Measurements from ENCODE around the gene PGM1. TPM values are rescaled to one million over a fixed set of nuclear protein-coding genes. Genes with fewer than 3 reads are reported as not detected.

PGM1 gene
- total RNA-seq, 1 donor from 2014 or later, result 32.9 TPM

DNA sequence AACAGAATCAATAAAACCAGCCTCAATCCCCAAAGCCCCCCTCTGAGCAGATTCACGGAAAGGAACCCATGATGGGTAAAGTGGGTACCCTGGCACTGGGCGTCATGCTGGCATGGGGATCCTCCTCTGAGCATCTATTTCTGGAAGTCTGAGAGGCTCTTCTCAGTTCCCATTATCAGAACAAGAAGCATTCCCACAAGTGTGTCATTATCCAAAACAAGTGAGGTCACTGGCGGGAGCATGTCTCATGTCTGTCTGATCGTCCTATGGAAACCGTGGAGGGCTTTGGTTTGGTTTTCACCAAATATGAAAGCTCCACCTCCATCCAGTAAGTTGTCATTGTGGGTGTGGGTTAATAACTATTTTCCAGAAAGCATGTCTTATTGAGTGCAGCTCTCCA, 70.7 kb downstream of the PGM1 start:
- no peak overlapping the region for H3K27ac Mint-ChIP-seq
- no peak for DNase-seq (ENCODE audit: extremely low spot score, unreplicated experiment)
- peaks cover 16% of the 10 kb centered on the region for H3K4me1 Mint-ChIP-seq (ENCODE audit: unreplicated experiment)
- H3K27me3 Mint-ChIP-seq, result no peaks in the 10 kb centered on the region
- peaks cover 6% of the 10 kb centered on the region for H3K36me3 Mint-ChIP-seq
- no peak overlapping the region for H3K4me3 Mint-ChIP-seq
- TF ChIP-seq, protein P1, sequence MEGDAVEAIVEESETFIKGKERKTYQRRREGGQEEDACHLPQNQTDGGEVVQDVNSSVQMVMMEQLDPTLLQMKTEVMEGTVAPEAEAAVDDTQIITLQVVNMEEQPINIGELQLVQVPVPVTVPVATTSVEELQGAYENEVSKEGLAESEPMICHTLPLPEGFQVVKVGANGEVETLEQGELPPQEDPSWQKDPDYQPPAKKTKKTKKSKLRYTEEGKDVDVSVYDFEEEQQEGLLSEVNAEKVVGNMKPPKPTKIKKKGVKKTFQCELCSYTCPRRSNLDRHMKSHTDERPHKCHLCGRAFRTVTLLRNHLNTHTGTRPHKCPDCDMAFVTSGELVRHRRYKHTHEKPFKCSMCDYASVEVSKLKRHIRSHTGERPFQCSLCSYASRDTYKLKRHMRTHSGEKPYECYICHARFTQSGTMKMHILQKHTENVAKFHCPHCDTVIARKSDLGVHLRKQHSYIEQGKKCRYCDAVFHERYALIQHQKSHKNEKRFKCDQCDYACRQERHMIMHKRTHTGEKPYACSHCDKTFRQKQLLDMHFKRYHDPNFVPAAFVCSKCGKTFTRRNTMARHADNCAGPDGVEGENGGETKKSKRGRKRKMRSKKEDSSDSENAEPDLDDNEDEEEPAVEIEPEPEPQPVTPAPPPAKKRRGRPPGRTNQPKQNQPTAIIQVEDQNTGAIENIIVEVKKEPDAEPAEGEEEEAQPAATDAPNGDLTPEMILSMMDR (conservative IDR thresholded peaks at IDR 0.05), result no peak
- peaks cover 7% of the 10 kb centered on the region for H3K9me3 Mint-ChIP-seq

DNA sequence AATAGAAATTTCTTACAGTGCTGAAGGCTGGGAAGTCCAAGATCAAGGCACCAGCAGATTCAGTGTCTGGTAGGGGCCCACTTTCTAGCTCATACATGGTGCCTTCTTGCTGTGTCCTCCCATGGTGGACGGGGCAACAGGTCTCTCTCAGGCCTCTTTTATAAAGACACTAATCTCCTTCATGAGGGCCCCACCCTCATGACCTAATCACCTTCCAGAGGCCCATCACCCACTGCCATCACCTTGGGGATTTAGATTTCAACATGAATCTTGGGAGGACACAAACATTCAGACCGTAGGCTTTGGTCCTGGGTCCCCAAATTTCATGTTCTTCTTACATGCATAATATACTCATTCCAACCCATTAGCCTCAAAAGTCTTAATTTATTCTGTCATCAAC, 71.5 kb downstream of the PGM1 start:
- TF ChIP-seq, protein P1 (conservative IDR thresholded peaks at IDR 0.05), result no peak
- no peaks in the 10 kb centered on the region for H3K36me3 Mint-ChIP-seq
- no peak for DNase-seq (ENCODE audit: extremely low spot score, unreplicated experiment)
- no peak overlapping the region for H3K4me3 Mint-ChIP-seq
- peaks cover 7% of the 10 kb centered on the region for H3K9me3 Mint-ChIP-seq
- H3K27me3 Mint-ChIP-seq, result no peaks in the 10 kb centered on the region
- H3K27ac Mint-ChIP-seq, result no peak overlapping the region
- peaks cover 16% of the 10 kb centered on the region for H3K4me1 Mint-ChIP-seq (ENCODE audit: unreplicated experiment)

DNA sequence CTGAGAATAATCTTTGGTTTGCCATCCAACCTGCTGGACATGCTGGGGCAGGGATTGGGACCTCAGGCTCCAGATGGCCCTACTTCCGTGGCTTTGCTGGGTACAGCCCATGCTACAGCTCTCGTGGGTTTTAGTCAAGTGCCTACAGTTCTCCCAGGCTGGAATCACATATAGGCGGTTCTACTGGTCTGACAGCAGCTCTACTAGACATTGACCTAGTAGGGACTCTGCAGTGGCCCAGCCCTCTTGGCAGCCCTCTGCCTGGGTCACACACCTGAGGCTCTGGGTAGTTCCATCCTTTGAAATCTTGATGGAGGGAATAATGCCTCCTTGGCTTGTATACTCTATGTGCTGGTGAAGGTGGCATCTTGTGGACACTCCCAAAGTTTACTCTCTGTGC, 72.2 kb downstream of the PGM1 start:
- H3K4me3 Mint-ChIP-seq, result no peak overlapping the region
- DNase-seq (ENCODE audit: extremely low spot score, unreplicated experiment), result no peak
- H3K27ac Mint-ChIP-seq, result no peak overlapping the region
- no peaks in the 10 kb centered on the region for H3K27me3 Mint-ChIP-seq
- peaks cover 20% of the 10 kb centered on the region for H3K4me1 Mint-ChIP-seq (ENCODE audit: unreplicated experiment)
- TF ChIP-seq, protein P1 (conservative IDR thresholded peaks at IDR 0.05), result no peak
- H3K36me3 Mint-ChIP-seq, result no peaks in the 10 kb centered on the region
- H3K9me3 Mint-ChIP-seq, result peaks cover 7% of the 10 kb centered on the region

DNA sequence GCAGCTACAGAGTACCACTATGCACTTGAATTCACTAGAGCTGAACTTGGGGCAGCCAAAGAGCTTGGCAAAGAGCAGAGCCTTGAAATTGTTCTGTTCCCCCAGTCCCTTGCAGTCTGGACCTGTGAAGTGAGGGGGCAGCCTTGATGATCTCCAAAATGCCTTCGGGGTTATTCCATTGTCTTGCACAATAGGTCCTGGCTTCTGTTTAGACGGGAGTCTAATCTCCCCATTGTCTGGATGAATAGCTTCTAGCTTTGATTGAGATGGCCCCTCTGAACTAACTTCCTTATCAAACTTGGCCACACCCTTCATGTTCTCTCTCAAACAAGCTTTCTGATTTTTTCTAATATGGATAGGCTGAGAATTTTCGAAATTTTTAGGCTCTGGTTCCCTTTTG, 72.6 kb downstream of the PGM1 start:
- Mint-ChIP-seq H3K27me3 (no peaks in the 10 kb centered on the region), H3K4me1 (ENCODE audit: unreplicated experiment) (peaks cover 20% of the 10 kb centered on the region), H3K36me3 (no peaks in the 10 kb centered on the region), H3K4me3 (no peak overlapping the region), H3K27ac (no peak overlapping the region), H3K9me3 (peaks cover 7% of the 10 kb centered on the region)
- TF ChIP-seq, protein P1 (conservative IDR thresholded peaks at IDR 0.05), result no peak
- DNase-seq (ENCODE audit: extremely low spot score, unreplicated experiment), result no peak

DNA sequence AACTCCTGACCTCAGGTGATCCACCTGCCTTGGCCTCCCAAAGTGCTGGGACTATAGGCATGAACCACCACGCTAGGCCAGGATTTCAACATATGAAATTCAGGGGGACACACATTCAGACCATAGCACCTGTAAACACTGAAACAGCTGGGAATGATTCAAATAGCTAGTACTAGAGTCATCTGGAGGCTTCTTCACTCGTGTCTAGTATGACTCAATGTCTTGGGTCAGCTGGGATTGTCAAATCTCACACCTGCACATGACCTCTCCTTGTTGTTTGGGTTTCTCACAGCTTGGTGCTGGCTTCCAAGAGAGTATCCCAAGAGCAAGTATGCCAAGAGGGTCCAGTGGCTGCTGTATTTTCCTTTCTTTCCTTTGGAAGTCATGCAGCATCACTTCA, 75.1 kb downstream of the PGM1 start:
- H3K27me3 Mint-ChIP-seq, result no peaks in the 10 kb centered on the region
- no peak for DNase-seq (ENCODE audit: extremely low spot score, unreplicated experiment)
- TF ChIP-seq, protein P1 (conservative IDR thresholded peaks at IDR 0.05), result no peak
- H3K4me3 Mint-ChIP-seq, result no peak overlapping the region
- peaks cover 6% of the 10 kb centered on the region for H3K4me1 Mint-ChIP-seq (ENCODE audit: unreplicated experiment)
- no peaks in the 10 kb centered on the region for H3K36me3 Mint-ChIP-seq
- peaks cover 7% of the 10 kb centered on the region for H3K9me3 Mint-ChIP-seq
- no peak overlapping the region for H3K27ac Mint-ChIP-seq
